ENCODE results near the gene RPS15A. TPM values are rescaled to one million over a fixed set of nuclear protein-coding genes. Genes with fewer than 3 reads are reported as not detected.
"Not testable (repeated sequence)": the region's sequence is repeated elsewhere in the genome, so short reads cannot be mapped to it uniquely, and the experiment has no call there.

Gene RPS15A
- total RNA-seq, 1 donor from 2014 or later: 1,259 TPM

GRCh38 chr16:18759598-18760520, 30.3 kb downstream of the RPS15A start:
- not testable (repeated sequence) for H3K9me3 Mint-ChIP-seq (ENCODE audit: unreplicated experiment); H3K27me3 Mint-ChIP-seq (ENCODE audit: unreplicated experiment); H3K4me1 Mint-ChIP-seq (ENCODE audit: unreplicated experiment); H3K4me3 Mint-ChIP-seq (ENCODE audit: unreplicated experiment); H3K27ac Mint-ChIP-seq (ENCODE audit: unreplicated experiment); H3K36me3 Mint-ChIP-seq (ENCODE audit: unreplicated experiment); DNase-seq (ENCODE audit: extremely low spot score, unreplicated experiment)
- peak; percentile 67 for TF ChIP-seq CTCF (IDR thresholded peaks at IDR 0.05)

- not testable (repeated sequence) for H3K9me3 Mint-ChIP-seq (ENCODE audit: unreplicated experiment); H3K4me3 Mint-ChIP-seq (ENCODE audit: unreplicated experiment); H3K27ac Mint-ChIP-seq (ENCODE audit: unreplicated experiment); H3K36me3 Mint-ChIP-seq (ENCODE audit: unreplicated experiment); H3K4me1 Mint-ChIP-seq (ENCODE audit: unreplicated experiment); DNase-seq (ENCODE audit: extremely low spot score, unreplicated experiment); H3K27me3 Mint-ChIP-seq (ENCODE audit: unreplicated experiment)
These were observed 32.0 kb downstream of the RPS15A start for GRCh38 chr16:18757960-18758660.

- not testable (repeated sequence) for H3K4me1 Mint-ChIP-seq (ENCODE audit: unreplicated experiment); H3K27me3 Mint-ChIP-seq (ENCODE audit: unreplicated experiment); H3K9me3 Mint-ChIP-seq (ENCODE audit: unreplicated experiment); H3K4me3 Mint-ChIP-seq (ENCODE audit: unreplicated experiment); H3K36me3 Mint-ChIP-seq (ENCODE audit: unreplicated experiment); DNase-seq (ENCODE audit: extremely low spot score, unreplicated experiment); H3K27ac Mint-ChIP-seq (ENCODE audit: unreplicated experiment)
These were observed 33.5 kb downstream of the RPS15A start for GRCh38 chr16:18756639-18757038.

GRCh38 chr16:18742870-18743269, 47.3 kb downstream of the RPS15A start:
- H3K4me1 Mint-ChIP-seq (ENCODE audit: unreplicated experiment); H3K27me3 Mint-ChIP-seq (ENCODE audit: unreplicated experiment); DNase-seq (ENCODE audit: extremely low spot score, unreplicated experiment); H3K4me3 Mint-ChIP-seq (ENCODE audit: unreplicated experiment); H3K36me3 Mint-ChIP-seq (ENCODE audit: unreplicated experiment); H3K9me3 Mint-ChIP-seq (ENCODE audit: unreplicated experiment); H3K27ac Mint-ChIP-seq (ENCODE audit: unreplicated experiment): not testable (repeated sequence)

- H3K36me3 Mint-ChIP-seq (ENCODE audit: unreplicated experiment); H3K4me3 Mint-ChIP-seq (ENCODE audit: unreplicated experiment); H3K4me1 Mint-ChIP-seq (ENCODE audit: unreplicated experiment); H3K27ac Mint-ChIP-seq (ENCODE audit: unreplicated experiment); H3K27me3 Mint-ChIP-seq (ENCODE audit: unreplicated experiment); DNase-seq (ENCODE audit: extremely low spot score, unreplicated experiment); H3K9me3 Mint-ChIP-seq (ENCODE audit: unreplicated experiment): not testable (repeated sequence)
These were observed 50.1 kb downstream of the RPS15A start for GRCh38 chr16:18740027-18740426.

GRCh38 chr16:18738768-18739167, 51.4 kb downstream of the RPS15A start:
- H3K27me3 Mint-ChIP-seq (ENCODE audit: unreplicated experiment); H3K9me3 Mint-ChIP-seq (ENCODE audit: unreplicated experiment); H3K4me3 Mint-ChIP-seq (ENCODE audit: unreplicated experiment): not testable (repeated sequence)

GRCh38 chr16:18734279-18734678, 55.9 kb downstream of the RPS15A start:
- H3K27ac Mint-ChIP-seq (ENCODE audit: unreplicated experiment); H3K36me3 Mint-ChIP-seq (ENCODE audit: unreplicated experiment); H3K27me3 Mint-ChIP-seq (ENCODE audit: unreplicated experiment); H3K4me3 Mint-ChIP-seq (ENCODE audit: unreplicated experiment); H3K4me1 Mint-ChIP-seq (ENCODE audit: unreplicated experiment); H3K9me3 Mint-ChIP-seq (ENCODE audit: unreplicated experiment): not testable (repeated sequence)
- DNase-seq (ENCODE audit: extremely low spot score, unreplicated experiment): peak; percentile 85

More at GRCh38 chr16:18738768-18739167, 51.4 kb downstream of the RPS15A start:
- H3K27ac Mint-ChIP-seq (ENCODE audit: unreplicated experiment); DNase-seq (ENCODE audit: extremely low spot score, unreplicated experiment); H3K4me1 Mint-ChIP-seq (ENCODE audit: unreplicated experiment); H3K36me3 Mint-ChIP-seq (ENCODE audit: unreplicated experiment): not testable (repeated sequence)

Other genes starting within 250 kb of the RPS15A start
- gene NOMO2, start 228.2 kb downstream of the RPS15A start, total RNA-seq: 142 and 143 TPM in 2 replicates
- gene ARL6IP1, start 11.2 kb upstream of the RPS15A start, total RNA-seq: 95.4 and 97.9 TPM in 2 replicates
- 77.9 and 89.6 TPM in 2 replicates for gene SMG1, start 136.1 kb upstream of the RPS15A start, total RNA-seq
- gene TMC7, start 193.6 kb upstream of the RPS15A start, total RNA-seq: 1.2 and 2.0 TPM in 2 replicates

Data from osteocyte (in vitro differentiated cells).